ENCODE measurements around the gene RASSF6.
"Not testable (repeated sequence)": the region's sequence is repeated elsewhere in the genome, so short reads cannot be mapped to it uniquely, and the experiment has no call there.

The RASSF6 gene

DNA sequence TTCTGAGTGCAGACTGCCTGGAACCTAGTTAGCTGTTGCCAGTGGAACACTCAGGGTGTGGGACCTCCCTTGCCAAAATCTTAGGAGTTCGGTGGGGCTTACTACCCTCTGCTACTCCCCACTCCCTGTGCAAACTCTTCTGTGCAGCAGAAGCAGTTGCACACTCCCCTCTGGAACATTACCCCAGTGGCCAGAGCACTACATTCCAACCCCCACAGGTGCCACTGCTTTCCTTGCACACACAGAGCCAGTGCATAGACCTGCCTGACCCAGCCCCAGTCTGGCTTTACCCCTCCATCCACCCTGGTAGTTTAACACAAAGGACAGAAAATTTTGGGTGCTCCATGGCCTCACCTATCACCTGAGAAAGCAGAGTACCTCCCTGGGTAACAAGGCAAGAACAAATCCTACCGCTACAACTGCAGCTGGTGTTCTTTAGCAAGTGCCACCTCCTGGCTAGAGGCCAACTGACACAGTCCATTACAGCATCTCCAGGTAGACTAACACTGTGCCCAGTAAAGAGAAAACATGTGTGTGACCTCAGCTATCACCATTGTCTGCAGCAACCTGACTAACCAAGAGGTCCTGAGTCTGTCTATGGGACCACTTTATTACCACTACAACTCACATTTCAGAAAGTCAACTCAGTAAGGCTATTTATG lies 11.5 kb upstream of the RASSF6 start:
- FAIRE-seq (no peak), DNase-seq (ENCODE audit: insufficient read length, low spot score) (no peak)
- TF ChIP-seq POLR2A (IDR thresholded peaks at IDR 0.05; ENCODE audit: low read depth, low read length): no peak

DNA sequence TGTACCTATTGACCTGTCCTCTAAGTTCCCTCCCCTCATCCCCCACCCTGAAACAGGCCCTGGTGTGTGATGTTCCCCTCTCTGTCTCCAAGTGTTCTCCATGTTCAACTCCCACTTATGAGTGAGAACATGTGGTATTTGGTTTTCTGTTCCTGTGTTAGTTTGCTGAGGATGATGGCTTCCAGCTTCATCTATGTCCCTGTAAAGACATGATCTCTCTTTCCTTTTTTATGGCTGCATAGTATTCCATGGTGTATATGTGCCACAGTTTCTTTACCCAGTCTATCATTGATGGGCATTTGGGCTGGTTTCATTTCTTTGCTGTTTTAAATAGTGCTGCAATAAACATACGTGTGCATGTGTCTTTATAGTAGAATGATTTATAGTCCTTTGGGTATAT lies 8.6 kb upstream of the RASSF6 start:
- not testable (repeated sequence) for FAIRE-seq; DNase-seq (ENCODE audit: insufficient read length, low spot score)

DNA sequence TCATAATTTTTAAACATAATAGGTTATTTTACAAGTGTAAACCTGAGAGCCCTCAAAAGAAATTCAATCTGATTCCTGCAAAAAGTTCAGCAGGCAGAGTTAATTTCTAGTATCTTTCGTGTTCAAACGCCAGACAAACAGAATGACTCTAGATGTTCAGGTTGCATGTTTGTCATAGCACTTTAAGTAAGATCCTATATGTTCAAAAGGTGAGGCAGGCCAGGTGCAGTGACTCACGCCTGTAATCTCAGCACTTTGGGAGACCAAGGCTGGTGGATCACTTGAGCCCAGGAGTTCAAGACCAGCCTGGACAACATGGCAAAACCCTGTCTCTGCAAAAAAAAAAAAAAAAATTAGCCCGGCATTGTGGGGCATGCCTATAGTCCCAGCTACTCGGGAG lies 1.1 kb upstream of the RASSF6 start:
- TF ChIP-seq POLR2A (IDR thresholded peaks at IDR 0.05; ENCODE audit: low read depth, low read length): no peak
- FAIRE-seq: no peak
- no peak for DNase-seq (ENCODE audit: insufficient read length, low spot score)

DNA sequence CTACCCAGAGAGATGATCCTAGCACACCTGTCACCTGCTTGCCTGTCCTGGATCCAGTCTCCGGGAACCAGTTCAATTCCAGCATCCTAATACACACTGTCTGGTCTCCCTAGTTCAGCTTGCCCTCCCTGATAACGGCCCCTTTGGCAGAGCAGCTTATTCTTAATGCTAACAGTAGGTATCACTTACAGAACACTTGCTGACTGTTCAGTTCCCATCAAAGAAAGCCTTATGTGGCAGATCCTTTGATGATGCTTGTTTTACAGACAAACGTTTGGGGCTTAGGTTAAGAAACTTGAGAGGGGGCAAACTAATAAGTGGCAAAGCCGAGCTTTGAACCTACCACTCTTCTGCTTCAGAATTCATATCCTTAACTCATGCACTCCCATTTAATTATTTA lies 890 bp downstream of the RASSF6 start:
- DNase-seq (ENCODE audit: insufficient read length, low spot score): no peak
- TF ChIP-seq POLR2A (IDR thresholded peaks at IDR 0.05; ENCODE audit: low read depth, low read length): no peak
- FAIRE-seq: no peak

DNA sequence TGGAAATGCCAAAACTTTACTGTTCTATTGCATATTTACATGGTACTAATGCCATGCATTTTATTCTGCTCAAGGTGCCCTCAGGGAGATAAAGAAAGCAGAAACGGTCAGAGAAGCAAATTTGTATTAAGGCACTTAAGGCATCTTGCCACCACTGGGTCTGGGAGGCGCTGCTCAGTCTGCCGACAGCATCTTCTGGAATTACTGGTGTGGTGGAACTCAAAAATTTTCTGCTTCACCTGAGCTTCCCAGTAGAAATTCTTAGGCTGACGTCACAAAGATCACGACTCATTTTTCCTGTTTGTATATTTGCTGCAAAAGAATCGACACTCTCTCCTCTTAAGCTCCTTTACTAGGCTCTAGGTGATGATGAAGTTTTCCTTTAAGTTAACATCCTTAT lies 3.0 kb downstream of the RASSF6 start:
- DNase-seq (ENCODE audit: insufficient read length, low spot score) (no peak), FAIRE-seq (no peak)
- no peak for TF ChIP-seq POLR2A (IDR thresholded peaks at IDR 0.05; ENCODE audit: low read depth, low read length)

DNA sequence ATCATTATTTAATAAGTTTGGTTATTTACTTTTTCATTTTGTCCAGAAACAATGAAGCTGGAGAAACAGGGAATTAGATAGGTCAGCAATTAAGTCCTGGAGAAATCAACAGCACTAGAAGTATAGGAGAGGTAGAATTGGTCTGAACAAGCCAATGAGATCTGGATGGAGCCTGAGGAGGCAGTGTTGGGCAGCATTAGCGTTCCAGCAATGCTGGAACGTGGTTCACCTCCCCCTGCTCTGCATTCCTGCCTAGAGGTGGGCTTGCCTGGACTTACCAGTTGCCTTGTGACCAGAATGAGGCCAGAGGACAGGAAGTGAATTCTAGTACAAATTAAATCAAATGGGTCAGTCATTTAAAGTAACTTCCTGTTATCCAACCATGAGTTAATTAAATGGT lies 4.6 kb downstream of the RASSF6 start:
- TF ChIP-seq POLR2A (IDR thresholded peaks at IDR 0.05; ENCODE audit: low read depth, low read length): no peak
- FAIRE-seq (no peak), DNase-seq (ENCODE audit: insufficient read length, low spot score) (no peak)

DNA sequence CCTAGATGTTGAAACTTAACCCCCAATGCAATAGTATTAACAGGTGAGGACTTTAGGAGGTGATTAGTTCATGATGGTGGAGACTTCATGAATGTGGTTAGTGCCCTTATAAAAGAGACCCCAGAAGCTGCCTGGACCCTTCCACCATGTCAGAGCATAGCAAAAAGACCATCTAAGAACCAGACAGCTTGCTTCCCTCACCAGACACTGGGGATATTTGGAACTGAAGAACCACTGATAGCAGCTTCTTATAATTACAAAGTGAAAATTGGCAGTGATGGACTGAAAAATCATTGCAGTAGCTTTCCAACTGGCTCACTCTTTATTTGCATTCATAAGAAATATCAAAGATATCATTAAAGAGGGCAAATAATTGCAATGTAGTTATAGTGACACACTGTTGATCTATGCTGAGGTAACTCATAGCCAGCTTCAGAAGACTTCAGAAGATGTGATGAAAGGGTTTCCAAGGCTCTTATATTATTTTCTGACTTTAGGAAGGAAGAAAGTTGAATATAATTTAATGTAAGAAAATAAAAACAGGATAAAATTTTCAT lies 5.8 kb downstream of the RASSF6 start:
- no peak for FAIRE-seq
- DNase-seq (ENCODE audit: insufficient read length, low spot score): no peak
- TF ChIP-seq POLR2A (IDR thresholded peaks at IDR 0.05; ENCODE audit: low read depth, low read length): no peak

DNA sequence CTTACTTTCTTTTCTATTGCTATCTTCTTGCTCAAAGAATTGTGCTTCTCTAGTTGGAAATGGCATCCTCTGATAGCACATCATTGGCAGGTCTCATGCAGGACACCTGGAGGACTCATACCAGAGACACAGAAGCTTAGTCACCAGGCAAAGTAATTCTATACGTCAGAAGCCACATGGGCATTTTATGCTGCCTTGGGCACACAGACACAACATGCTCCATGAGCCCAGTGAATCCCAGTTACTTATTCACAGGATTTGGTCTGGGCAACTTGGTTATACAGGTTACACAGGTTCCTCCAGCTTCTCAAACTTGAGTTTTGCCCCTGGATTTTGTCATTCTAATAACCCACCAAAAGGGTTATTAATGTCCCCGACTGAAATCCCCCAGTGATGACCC lies 7.1 kb downstream of the RASSF6 start:
- FAIRE-seq (no peak), DNase-seq (ENCODE audit: insufficient read length, low spot score) (no peak)
- TF ChIP-seq POLR2A (IDR thresholded peaks at IDR 0.05; ENCODE audit: low read depth, low read length): no peak

DNA sequence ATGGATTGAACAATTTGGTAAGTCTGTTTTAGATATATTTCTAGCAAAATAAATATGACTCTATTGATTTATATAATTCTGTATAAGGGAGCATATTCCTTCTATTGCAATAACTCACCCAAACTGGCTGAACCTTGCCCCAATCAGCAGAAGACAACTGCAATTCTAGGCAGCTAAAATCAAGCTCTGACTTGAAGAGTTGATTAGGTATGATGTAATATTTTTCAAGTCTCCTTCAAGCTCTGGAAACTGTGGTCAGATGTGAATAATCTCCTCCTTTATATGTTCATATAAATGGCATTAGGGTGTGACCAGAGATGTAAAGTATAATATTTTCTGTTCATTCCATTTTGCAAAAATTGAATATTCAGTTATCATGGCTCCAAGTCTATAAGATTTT lies 8.2 kb downstream of the RASSF6 start:
- no peak for DNase-seq (ENCODE audit: insufficient read length, low spot score)
- no peak for FAIRE-seq
- no peak for TF ChIP-seq POLR2A (IDR thresholded peaks at IDR 0.05; ENCODE audit: low read depth, low read length)

DNA sequence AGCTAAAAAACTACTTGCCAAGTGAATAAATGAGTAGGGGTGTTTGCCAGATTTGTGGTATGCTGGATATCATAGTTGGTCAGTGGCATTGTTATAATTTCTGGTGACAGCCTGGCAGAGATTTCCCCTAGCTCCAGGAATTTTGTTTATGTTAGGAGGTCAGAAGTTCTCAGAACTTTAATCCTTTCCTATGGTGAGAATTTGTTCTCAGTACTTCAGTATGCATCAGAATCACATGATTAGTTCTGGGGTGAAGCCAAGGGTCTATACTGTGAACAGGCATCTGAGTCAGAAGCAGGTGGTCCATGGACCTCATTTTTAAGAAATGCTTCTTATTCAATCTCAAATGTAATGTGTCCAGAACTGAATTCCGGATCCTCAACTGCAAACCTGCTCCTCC lies 10.5 kb downstream of the RASSF6 start:
- TF ChIP-seq POLR2A (IDR thresholded peaks at IDR 0.05; ENCODE audit: low read depth, low read length): no peak
- peak; percentile 91 for FAIRE-seq
- DNase-seq (ENCODE audit: insufficient read length, low spot score): no peak

DNA sequence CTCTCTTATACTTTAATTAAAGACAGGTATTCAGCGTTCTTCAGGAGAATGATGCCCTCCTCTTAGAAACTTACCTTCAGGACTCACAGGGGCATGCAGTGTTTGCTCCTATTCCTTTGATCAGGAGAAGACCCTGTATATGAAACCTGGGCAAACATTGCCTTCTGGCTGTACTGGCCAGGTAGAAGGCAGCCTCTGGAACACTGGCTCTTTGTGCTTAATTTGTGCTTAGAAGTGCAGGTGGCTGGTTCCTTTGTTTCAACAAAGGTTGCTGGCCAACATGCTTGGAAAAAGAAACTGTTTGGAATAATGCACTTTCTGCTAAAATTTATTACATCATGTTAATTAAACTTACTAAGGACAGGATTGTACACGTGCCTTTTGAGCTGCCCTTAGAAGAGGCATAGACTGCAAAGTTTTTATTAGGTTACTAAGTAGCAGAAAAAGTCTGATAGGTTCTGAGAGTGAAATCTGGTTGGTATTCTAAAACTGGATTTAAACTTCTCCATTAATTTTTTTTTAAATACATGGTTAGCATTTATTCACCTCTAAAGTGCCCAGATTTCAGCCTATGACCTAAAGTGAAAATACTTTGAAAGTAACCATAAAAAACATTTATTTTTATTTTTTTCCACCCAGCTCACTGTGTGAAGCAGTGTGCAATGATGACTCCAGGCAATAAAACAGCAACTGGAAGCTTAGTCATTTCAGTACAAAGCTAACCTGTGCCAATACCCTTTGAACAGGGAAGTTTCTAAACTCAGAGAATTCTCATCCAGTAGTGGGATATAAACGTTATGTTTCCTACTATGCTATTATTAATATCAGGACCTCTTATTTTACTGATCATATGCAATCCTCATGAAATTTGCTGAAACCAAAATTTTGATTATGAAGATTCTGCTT lies 11.3 kb downstream of the RASSF6 start:
- FAIRE-seq: peak; percentile 52
- TF ChIP-seq POLR2A (IDR thresholded peaks at IDR 0.05; ENCODE audit: low read depth, low read length): no peak
- DNase-seq (ENCODE audit: insufficient read length, low spot score): no peak

DNA sequence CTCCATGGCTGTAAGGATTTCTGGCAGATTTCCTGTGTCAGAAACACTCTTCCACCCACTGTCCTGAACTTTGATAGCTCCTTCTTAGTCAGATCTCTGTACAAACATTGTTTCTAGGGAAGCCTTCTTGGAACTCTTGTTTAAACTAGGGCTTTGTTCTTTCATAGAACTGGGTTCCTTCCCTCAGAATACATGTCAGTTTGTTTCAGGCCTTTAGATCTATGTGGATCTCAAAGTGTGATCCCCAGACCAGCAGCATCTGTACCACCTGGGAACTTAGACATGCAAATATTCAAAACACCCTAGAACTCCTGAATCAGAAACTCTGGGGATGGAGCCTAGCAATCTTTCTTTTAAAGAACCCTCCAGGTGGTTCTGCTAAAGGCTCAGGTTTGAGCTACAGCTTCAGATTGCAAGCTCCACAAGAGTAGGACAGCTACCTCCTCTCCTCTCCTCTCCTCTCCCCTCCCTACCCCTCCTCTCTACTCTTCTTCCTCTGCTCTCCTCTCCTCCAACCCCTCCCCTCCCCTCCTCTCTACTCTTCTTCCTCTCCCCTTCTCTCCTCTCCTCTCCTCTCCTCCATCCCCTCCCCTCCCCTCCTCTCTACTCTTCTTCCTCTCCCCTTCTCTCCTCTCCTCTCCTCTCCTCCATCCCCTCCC lies 12.7 kb downstream of the RASSF6 start:
- no peak for DNase-seq (ENCODE audit: insufficient read length, low spot score)
- no peak for FAIRE-seq
- TF ChIP-seq POLR2A (IDR thresholded peaks at IDR 0.05; ENCODE audit: low read depth, low read length): no peak

DNA sequence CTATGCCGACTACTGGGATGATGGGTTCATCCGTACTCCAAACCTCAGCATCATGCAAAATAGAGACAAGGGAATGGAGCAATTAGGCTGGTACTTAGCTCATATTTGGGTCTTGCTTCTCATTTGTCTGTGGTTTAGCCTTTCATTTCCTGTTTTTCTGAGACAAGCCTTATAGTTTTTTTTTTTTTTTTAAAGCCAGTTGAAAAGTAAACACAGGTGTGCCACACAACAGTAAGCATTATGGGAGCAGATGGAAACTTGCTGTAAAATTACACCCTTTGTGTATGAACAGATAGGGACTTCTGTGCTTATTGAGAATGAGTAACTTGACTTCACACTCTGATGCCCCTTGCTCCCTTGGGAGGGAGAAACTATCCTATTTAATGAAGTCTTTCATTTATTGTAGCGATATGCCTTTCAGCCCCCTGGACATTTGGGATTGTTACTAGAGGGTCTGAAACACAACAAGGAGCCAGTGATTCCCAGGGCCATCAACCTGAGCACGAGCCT lies 13.7 kb downstream of the RASSF6 start:
- FAIRE-seq: no peak

More for the DNA sequence above, 13.7 kb downstream of the RASSF6 start:
- no peak for TF ChIP-seq POLR2A (IDR thresholded peaks at IDR 0.05; ENCODE audit: low read depth, low read length)
- DNase-seq (ENCODE audit: insufficient read length, low spot score): no peak

Measured in H54 (cell line).